RCC 7860 (cell line): ENCODE measurements around the gene RASSF8.

Source experiments
- DNase-seq: peaks from one replicate; pipeline ENCODE4 v3.0.0-alpha.2; 2015; ENCODE audit warnings: low spot score
- FAIRE-seq: peaks from 2 replicates; lab custom pipeline; 2012; peaks lifted over from hg19 to GRCh38; lab: Jason Lieb, UNC

RASSF8 gene

DNA sequence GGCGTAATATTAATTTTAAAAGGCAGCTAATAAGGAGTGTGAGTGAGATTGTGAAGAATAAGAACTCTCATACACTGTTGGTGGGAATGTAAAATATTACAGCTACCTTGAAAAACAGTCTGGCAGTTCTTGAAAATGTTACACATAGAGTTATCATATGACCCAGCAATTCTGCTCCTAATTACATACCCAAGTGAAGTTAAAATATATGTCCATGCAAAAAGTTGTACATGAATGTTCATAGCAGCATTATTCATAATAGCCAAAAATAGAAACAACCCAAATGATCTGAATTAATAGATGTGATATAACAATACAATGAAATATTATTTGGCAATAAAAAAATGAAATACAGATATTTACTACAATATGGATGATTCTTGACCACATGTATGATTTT lies 68.2 kb downstream of the RASSF8 start:
- DNase-seq, result no peak
- peak; percentile 27 for FAIRE-seq

DNA sequence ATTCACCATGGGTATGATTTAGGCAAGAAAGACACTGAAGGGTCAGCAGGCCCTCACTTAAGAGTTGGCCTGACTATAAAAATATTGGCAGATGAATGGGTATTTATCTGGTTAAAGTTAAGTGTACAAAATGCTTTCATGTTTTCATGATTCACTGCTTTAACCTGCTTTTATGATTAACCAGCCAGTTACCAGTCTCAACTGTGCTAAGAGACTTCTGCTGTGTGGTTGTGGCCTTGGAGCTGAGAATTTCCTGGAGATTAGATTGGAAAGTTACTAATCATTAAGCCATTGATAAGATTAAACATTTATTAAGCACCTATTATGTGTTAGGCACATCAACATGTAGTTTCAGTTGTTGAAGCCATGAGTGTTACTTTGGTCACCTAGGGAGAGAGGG lies 68.9 kb downstream of the RASSF8 start:
- DNase-seq, result peak; percentile 67
- FAIRE-seq, result peak; percentile 97

DNA sequence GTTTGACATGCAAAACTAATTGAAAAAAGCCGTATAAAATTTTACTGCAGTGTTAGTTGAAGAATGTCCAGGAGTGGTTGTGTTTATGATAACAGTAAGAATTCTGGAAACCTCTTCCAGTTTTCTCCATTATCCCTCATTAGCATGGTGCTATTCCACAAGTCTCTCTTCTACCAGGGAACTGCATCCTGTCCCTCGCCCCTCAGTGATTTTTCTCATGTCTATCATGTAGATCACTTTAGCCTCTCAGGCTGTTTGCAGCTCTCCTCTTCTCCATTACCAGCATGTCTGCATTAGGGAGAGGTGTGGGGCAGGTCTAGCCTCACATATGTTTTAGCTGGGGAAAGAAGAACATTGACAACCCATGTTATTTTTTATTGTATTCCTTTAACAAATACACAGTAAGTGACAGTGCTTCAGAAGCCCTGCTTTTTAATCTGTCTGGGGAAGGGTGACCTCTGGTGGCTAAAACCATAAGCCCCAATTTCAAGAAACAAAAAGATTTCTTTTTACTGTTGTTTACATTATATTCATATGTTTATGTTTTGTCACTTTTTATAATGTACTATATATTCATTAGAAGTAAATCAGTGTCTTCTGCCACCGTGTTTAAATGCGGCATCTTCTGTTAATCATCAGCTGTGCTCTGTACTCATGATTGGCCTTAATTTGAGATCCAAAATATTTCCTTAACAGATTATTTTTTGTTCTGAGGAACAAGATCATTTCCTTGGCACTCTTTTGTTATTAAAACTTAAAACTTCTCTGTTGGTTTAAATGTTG lies 70.7 kb downstream of the RASSF8 start:
- DNase-seq (peak; percentile 17), FAIRE-seq (peak; percentile 75)

DNA sequence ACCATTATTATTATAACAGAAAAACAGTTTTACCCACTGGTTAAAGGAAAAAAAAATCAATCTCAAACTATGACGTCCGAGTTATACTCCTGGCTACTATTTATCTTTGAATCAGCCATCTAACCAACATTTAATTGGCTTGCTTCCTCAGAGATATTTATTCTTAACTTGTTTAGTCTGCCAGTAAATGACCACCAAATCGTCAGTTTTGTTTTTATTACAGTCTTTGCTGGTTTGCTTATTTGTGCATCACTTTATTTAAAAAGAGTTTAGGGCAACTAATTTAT lies 71.2 kb downstream of the RASSF8 start:
- no peak for DNase-seq
- no peak for FAIRE-seq

DNA sequence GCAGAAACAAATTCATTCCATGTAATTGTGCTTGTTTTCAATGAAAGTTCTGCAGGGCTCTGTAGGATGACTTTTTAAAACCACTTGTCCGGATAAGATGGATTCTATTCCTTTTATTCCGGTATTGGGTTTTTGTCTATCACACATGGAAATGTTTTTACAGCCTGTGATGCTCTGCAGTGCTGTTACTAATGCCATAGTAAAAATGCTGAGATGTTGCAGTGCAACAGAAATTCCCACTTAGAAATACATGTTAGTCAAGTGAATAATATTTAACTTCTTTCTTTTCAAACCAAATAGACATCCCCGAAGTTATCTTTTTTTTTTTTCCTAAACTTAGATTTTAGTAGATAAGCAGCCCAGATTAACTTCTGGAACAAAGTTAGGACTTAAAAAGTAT lies 71.9 kb downstream of the RASSF8 start:
- no peak for FAIRE-seq
- no peak for DNase-seq

DNA sequence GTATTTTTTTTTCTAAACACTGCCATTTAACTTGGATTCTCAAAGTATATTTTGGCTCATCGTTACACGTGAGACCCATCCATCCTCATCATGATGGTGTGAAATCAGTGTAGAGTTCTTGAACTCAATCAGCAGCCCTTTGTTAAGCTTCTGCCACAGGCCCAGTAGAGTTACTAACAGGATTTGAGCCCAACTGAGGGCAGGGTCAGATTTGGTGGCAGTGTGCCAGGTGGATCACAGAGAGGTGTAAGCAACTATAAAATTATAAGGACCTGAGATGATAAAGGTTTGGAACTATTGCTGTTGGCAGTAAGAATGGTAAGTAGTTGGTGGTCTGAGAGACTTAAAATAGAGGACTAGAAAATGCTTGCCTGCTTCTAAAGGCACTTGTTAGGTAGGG lies 72.8 kb downstream of the RASSF8 start:
- no peak for FAIRE-seq
- no peak for DNase-seq

DNA sequence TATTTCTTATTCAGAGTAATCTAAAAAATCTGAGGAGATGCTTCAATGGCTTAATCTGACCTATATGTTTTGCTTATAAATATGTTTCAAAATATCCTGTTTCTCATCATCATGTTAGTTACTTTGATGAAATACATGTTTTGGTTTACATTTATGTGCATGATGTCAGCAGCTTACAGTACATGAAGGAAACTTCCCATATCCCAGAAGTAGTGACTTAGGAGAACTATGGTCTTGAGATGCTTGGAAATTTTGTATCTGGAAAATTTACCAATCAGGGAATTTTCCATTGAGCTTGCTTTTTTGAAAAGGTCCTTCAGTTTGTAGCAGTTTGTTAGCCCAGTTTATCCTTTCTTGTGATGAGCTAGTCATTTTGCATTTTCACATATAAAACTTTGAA lies 73.3 kb downstream of the RASSF8 start:
- FAIRE-seq, result no peak
- no peak for DNase-seq

DNA sequence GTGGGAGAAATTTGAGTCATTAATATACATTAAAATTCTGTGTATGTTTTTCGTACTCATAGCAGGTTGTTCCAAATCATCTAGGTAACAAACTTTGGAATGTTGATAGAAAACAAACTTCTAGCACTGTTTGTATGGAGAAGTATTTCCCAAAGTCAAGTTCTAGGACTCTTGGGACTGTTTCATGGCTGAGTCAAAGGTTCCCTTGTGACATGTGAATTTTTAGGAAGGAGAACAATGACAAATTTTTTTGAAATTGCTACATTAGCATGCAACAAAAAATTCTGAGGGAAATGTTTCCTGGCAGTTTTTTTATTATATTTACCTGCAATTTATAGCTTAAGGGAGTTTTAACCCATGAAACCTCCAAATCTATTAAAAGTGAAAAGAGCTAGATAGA lies 73.8 kb downstream of the RASSF8 start:
- no peak for FAIRE-seq
- DNase-seq, result no peak

DNA sequence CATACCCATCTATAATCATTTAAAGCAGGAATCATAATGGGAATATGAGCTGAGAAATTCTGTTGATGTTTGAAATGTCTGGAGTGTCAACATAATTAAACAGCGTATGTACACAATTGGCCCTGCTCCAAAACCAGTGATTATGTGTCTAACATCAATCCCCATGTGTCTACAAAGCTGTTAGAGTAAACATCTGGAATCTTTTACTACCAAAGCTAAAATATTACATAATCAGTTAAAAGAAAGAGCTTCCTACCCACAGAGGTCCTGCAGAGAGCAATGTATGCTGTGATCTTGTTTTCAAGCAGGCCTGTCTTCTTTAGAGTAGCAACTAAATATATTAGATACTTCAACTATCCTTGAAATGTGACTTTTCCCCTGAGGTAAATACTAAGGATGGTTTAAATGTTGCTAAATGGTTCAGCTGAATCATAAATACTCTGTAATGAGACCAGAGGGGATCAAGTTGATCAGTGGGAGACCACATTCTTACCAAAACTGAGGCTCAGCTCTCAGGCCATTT lies 74.3 kb downstream of the RASSF8 start:
- no peak for DNase-seq

DNA sequence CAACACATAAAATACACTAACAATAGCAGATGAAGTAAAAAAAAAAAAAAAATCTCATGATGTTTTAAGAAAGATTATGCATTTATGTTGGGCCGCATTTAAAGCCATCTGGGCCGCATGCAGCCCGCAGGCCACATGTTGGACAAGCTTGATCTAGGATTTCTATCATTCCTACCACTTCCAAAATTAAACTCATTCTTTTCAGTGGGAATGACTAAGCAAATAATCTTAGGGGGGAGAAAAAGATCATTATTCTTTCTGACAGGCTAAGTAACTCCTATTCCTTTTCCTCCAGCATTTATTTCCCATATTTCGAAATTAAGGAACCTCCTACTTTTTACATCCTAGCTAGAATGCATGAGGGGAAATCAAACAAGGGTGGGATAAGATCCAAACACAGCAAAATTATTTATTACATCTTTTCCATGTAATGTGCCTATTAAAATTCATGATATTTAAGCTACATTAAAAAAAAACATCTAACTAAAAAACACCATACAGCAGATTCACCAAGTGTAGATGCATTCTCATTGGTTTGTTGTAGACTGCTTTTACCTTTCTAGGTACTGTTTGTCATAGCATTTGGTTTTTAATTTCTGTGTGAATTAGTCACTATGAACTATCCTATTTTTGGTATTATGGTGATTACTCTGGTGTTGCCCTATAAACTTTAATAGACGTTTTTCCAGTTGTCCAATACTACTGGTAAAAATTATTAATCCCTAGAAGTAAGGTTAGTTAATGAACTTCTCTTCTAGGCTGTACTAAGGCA lies 76.1 kb downstream of the RASSF8 start:
- FAIRE-seq, result no peak

More for the DNA sequence above, 74.3 kb downstream of the RASSF8 start:
- no peak for FAIRE-seq

DNA sequence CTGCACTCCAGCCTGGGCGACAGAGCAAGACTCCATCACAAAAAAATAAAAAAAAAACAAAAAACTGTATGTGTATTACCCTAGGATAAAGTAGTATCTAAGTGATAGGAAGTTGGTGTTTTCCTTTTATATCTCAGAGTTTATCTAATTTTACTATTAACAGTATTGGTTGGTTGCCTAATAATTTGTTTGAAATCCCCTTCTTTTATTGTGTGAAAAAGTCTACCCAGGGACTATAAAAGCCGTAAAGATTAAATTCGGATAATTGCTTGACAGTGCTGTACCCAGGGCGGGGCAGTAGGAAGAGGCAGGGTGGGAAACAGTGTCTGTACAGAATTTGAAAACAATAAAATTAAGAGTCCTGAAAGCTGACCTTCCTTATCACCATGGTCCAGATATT lies 78.4 kb downstream of the RASSF8 start:
- no peak for DNase-seq
- FAIRE-seq, result no peak

More for the DNA sequence above, 76.1 kb downstream of the RASSF8 start:
- no peak for DNase-seq

DNA sequence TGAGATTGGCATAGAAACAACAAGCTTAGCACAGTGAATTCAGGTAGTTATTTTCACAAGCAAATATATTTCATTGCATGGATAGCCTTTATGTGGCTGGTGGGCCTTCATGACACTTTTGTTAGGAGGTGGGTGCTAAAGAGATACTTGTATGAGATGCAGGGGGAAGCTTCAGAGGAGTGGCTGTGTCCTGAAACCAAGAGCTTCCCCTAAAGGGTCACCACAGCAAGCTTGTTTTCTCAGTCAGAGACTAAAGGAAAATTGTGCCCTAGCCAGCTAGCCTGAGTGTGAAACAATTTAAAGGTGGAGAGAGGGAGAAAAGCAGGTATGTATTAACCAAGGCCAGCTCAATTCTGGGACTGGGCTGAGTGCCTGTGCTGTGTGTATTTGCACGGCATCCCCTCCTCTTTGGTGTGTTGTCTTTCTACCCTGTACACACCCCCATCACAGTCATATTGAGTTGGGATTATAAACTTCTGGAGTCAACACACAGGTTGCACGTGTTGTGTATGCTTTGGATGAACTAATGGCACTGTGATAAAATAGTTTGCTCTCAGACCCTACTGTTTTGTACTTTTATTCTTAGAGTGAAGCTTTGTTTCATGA lies 79.2 kb downstream of the RASSF8 start:
- FAIRE-seq, result no peak
- no peak for DNase-seq

DNA sequence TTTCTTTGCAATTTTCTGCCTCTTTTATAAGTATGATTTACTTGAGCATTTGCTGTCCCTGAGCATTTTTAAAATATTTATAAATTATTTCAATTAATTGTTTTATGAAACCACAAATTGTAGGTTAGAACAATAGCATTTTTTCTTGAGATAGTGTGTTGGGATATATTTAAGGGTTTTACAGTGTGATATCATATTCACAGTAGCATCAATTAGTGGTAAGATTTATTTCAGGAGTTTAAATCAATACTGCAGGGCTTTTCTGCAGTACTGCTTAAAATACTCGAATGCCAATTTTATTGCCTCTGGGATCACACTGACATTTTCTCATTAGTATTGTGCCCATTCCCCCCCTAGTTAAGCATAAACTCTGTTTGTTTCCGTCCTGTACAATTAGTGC lies 84.2 kb downstream of the RASSF8 start:
- DNase-seq (no peak), FAIRE-seq (no peak)

DNA sequence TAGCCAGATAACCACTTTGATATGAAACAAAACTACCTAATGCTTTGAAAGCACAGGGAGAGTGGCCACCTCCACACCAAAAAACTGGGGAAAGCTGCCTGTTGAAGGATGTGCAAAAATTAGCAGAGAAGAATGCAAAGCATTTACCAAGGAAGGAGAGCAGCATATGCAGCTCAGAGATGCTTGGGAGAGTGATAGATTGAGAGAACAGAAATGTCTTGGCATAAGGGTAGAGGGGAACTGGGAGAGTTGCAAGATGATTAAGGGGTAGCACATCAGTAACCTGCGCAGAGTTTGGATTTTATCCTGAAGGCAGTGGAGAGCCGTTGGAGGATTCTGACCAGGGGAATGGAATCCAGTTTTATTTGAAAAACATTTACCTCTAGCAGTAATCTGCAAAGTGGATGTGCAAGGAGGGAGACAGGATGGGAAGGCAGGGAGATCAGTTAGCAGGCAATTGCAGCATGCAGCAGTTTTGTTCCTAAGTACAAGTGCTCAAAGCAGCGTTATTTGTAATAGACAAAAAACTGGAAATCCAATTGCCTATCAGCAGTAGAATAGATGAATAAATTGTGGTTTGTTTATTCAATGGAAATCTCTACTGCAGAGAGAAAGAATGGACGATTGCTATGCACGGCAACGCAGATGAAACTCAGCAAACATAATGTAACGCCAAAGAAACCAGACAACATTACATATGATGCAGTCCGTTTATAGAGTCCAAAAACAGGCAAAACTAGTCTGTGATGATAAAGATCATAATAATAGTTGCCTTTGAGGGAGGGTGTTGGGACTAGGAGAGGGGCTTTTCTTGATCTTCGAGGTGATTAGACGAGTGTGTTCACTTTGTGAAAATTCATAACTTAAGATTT lies 84.9 kb downstream of the RASSF8 start:
- no peak for FAIRE-seq

DNA sequence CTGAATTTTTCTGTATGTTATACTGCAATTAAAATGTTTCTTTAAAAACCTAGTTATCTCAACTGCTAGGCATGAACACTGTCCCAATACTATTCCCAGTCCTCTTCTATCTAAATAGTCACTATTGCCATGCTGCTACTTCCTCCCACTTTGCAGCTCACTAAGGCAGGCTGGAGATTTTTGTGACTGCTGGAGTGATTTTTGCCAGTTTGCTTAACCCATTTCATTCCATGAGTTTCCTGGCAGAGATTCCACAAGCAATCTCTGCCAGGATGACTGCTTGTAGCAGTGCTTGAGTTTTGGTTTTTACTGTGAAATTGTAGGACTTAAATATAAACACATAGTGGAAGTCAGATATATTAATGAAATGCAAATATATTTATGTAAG lies 85.5 kb downstream of the RASSF8 start:
- no peak for DNase-seq
- FAIRE-seq, result no peak

More for the DNA sequence above, 84.9 kb downstream of the RASSF8 start:
- no peak for DNase-seq

DNA sequence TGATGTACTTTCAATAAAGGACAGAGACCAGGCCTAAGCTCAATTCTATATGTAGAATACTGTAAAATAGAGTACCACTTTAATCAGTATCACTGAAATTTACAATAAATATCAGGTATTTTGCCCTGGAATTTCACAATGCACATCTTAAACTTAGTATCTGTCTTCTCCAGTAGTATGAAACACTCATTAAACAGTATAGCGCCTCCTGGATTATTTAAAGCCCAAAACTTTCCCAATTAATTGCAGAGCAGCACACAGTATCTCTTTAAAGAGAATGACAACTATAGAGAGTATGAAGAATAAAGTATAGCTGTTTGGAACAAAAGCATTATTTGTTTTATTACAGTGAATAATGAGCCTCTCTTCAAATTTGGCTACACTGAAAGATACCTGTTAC lies 86.1 kb downstream of the RASSF8 start:
- DNase-seq, result no peak
- no peak for FAIRE-seq

DNA sequence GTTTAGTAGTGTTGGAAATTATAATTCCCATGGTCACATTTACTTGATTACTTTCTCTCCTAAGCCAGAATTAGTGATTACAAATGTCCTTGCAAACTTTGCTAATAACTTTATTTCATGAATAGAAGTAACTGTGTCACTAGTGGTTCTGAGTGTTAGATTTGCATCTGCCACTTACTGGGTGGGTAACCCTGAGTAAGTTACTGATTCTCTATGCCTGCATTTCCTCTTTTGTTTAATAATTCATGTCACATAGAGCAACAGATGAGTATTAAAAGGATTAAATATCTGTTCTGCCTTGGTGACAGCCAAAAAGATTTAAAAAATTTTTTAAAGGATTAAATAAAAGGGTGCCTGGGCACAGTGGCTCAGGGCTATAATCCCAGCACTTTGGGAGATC lies 87.7 kb downstream of the RASSF8 start:
- no peak for DNase-seq
- no peak for FAIRE-seq

DNA sequence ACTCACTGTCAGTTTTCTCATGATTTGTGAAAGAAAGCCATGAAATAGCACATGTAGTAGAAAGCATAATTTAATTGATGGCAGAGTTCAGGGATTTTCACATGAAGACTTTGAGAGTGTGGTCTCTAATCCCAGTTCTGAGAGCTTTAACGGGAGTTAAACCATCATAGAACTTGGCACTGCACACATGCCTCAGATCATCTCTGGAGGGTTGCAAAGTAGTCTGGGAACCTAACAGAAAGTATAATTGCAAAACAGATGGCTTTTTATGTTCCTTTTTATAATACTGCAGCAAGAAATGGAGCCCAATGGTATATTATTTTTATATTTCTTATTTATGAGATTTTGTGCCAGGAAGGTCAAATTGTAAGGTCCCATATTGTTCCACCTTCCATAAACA lies 88.4 kb downstream of the RASSF8 start:
- FAIRE-seq (no peak), DNase-seq (no peak)

DNA sequence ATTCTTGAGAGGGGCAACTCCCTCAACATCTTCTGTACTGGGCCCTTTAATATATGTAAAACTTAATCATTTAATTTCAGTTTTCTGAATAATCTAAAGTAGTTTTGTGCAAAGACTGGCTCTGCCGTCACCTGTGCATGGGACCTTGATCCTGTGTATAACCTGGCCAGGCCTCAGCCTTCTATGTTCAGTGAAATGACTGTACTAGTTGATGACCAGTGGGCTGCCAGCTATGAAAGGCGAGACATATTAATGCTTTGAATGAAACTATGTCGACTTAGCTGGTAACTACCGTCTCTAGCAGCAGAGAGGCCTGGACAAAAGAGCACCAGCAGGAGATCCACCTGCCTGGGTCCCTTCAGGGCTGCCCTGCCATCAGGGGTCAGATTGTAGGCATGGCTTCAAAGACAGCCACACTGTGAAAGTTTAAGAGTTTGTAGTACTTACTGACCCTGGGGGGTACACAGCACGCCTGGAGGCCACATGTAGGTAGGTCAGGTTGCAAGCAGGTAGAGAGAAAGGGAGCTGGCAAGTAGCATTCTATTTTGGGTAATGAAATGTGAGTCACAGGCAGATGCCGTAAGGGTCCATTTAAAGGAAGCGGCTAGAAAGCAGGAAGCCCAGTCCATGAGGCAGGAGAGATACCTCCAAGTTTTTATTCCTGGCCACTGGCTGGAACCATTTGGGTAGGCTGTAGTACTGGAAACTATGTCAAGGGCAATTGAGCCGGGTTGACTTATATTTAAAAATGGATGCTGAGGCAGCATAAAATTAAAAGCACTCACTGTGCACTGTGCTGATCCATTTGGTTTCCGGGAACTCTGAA lies 89.1 kb downstream of the RASSF8 start:
- FAIRE-seq, result no peak
- DNase-seq, result no peak

DNA sequence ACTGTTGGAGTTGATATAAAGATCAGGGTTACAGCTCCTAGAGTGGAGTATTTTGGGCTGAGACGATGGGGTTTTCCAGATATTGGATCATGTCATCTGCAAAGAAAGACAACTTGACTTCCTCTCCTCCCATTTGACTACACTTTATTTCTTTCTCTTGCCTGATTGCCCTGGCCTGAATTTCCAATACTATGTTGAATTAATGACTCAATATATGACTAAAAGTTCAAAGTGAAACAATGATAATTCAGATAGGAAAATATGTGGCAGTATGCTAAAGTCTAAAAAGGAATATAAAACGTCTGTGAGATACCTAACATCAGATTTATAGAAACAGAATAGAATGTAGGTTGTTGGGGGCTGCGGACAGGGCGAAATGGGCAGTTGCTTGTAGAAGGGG lies 94.2 kb downstream of the RASSF8 start:
- no peak for DNase-seq
- no peak for FAIRE-seq
